Kidney epithelial cell (primary cell): ENCODE results near the gene MRPL44. TPM values are rescaled to one million over a fixed set of nuclear protein-coding genes. Genes with fewer than 3 reads are reported as not detected.

Experiments
- DNase-seq: peaks from one replicate; pipeline ENCODE4 v3.0.0-alpha.2; 2010; ENCODE audit warnings: low read depth
- H3K27me3 ChIP-seq: 2 replicates; pipeline ENCODE4 v1.6.0; 2011; ENCODE audit warnings: low read length; ENCODE audit not compliant: control insufficient read depth, insufficient read depth
- H3K36me3 ChIP-seq: 2 replicates; pipeline ENCODE4 v1.5.1; 2011; ENCODE audit warnings: low read length; ENCODE audit not compliant: control insufficient read depth, insufficient read depth
- H3K4me3 ChIP-seq: 2 replicates; pipeline ENCODE4 v1.5.1; 2011; ENCODE audit warnings: low read depth, mild to moderate bottlenecking, control low read depth, low read length
- total RNA-seq: library from RNA; depleted of rRNA; stranded (reverse); fragments of >200 nt; gene quantifications from 2 replicates; pipeline ENCODE4 v1.2.3, GENCODE V29; 2015
- TF ChIP-seq, protein P1 (sequence below): IDR thresholded peaks from 2 replicates; pipeline ENCODE4 v1.5.1; 2011; ENCODE audit warnings: mild to moderate bottlenecking, moderate library complexity, low read length, control low read depth, inconsistent platforms; ENCODE audit not compliant: insufficient read depth, poor library complexity, severe bottlenecking

Gene MRPL44
- total RNA-seq, 1 donor from 2014 or later: 62.2 TPM

DNA sequence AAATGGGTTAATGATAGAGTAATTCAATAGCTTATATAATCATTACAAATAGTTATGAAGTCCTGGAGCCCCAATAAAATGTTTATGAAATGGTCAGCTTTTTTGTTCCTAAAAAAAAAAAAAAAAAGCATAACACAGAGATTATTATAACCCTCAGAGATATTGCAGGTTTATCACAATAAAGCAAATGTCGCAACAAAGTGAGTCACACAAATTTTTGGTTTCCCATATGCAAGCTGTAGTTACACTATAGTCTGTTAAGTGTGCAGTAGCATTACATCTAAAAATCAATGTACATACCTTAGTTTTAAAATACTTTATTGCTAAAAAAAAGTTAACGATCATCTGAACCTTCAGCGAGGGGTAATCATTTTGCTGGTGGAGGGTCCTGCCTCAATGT, 32.2 kb upstream of the MRPL44 start:
- TF ChIP-seq, protein P1, sequence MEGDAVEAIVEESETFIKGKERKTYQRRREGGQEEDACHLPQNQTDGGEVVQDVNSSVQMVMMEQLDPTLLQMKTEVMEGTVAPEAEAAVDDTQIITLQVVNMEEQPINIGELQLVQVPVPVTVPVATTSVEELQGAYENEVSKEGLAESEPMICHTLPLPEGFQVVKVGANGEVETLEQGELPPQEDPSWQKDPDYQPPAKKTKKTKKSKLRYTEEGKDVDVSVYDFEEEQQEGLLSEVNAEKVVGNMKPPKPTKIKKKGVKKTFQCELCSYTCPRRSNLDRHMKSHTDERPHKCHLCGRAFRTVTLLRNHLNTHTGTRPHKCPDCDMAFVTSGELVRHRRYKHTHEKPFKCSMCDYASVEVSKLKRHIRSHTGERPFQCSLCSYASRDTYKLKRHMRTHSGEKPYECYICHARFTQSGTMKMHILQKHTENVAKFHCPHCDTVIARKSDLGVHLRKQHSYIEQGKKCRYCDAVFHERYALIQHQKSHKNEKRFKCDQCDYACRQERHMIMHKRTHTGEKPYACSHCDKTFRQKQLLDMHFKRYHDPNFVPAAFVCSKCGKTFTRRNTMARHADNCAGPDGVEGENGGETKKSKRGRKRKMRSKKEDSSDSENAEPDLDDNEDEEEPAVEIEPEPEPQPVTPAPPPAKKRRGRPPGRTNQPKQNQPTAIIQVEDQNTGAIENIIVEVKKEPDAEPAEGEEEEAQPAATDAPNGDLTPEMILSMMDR: no peak

DNA sequence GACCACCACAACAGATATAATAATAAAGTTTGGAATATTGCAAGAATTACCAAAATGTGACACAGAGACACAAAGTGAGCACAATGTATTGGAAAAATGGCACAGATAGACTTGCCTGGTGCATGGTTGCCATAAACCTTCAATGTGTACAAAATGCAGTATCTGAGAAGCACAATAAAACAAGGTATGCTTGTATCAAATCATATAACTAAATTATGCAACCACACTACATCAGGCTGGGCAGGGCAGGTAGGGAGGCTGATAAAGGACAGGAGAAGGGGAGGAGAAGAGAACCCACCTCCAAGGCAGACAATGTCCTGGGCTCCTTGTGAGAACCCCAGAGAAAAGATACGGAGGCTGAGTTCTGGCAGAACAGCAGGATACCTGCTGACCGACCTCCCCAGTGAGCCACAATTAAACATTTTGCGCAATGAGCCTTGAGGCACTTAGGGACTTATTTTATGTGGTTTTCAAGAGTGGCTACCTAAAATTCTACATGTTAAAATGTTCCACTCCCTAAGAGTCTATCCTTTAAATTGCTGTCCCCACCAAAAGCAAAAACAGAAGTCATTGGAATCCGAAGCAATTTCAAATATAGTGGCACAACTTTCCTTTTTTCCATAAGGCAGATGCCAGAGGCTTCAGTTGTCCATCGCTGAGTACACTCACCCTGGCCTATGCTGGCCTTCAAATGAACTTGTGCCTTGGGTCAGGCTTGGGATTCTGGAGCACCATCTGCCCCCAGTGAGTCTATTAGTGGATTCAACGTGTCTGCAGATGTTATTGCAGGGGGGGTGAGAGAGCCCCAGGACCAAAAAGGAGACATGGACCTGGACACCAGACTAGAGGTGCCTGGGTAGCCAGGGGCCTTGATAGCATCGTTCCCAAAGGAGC, 28.9 kb upstream of the MRPL44 start:
- H3K27me3 ChIP-seq: no peaks in the 10 kb centered on the region
- no peak overlapping the region for H3K4me3 ChIP-seq
- H3K36me3 ChIP-seq: no peaks in the 10 kb centered on the region
- DNase-seq: no peak
- TF ChIP-seq, protein P1: no peak

More for the DNA sequence above, 32.2 kb upstream of the MRPL44 start:
- no peaks in the 10 kb centered on the region for H3K27me3 ChIP-seq
- H3K4me3 ChIP-seq: no peak overlapping the region
- DNase-seq: no peak
- no peaks in the 10 kb centered on the region for H3K36me3 ChIP-seq

DNA sequence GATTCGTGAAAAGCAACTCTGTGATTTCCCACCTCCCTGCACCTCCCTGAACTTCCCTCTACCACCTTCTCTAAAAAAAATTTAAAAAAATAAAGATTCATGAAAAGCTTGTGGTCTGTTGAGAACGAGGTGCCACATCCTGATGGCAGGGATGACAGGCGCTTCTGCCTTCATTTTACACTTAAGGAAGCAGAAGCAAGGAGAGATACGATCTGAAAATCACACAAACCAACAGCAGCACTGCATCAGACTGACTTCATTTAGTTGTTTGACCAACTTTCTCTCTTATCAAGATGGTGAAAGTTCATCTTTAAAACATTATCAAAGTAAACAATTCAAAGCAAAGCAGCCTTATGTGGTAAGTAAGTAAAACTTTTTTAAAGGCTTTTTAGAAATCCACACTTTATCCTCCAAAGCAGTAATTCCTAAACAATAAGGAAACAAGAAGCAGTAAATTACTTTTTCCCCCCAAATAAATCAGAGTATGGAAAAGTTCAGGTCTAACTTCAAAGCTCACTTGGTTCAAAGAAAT, 27.6 kb upstream of the MRPL44 start:
- H3K4me3 ChIP-seq: no peak overlapping the region
- H3K27me3 ChIP-seq: no peaks in the 10 kb centered on the region
- H3K36me3 ChIP-seq: no peaks in the 10 kb centered on the region
- TF ChIP-seq, protein P1: no peak
- DNase-seq: no peak

DNA sequence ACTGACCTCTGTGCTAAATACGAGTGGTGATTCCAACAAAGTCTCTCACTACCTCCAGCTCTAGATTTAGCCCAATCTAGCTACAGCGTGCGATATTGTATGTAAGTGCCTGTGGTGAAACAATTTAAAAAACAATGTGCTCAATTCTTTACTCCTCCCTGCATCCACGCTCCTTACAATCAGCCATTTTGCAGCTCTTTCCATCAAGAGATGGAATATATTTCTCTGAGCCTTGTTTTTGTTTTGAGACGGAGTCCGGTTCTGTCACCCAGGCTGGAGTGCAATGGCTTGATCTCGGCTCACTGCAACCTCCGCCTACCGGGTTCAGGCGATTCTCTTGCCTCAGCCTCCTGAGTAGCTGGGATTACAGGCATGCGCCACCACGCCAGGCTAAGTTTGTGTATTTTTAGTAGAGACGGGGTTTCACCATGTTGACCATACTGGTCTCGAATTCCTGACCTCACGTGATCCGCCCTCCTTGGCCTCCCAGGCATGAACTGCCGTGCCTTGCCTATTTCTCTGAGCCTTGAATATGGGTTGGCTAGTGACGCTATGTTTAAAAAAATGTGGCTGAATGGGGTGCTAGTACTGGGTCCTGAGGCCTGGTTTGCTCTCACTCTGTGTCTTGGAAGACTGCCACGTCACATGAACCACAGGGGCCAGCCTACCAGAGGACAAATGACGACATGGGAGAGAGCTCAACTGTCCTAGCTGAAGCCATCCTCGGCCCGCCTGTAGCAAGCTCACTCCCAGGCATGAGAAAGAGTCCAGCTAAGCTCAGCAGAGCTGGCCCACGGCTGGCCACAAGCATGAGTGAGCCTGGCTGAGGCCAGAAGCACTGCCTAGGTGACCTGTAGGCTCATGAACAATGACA, 26.9 kb upstream of the MRPL44 start:
- no peak overlapping the region for H3K4me3 ChIP-seq
- no peaks in the 10 kb centered on the region for H3K36me3 ChIP-seq
- H3K27me3 ChIP-seq: no peaks in the 10 kb centered on the region
- TF ChIP-seq, protein P1: no peak
- DNase-seq: no peak

DNA sequence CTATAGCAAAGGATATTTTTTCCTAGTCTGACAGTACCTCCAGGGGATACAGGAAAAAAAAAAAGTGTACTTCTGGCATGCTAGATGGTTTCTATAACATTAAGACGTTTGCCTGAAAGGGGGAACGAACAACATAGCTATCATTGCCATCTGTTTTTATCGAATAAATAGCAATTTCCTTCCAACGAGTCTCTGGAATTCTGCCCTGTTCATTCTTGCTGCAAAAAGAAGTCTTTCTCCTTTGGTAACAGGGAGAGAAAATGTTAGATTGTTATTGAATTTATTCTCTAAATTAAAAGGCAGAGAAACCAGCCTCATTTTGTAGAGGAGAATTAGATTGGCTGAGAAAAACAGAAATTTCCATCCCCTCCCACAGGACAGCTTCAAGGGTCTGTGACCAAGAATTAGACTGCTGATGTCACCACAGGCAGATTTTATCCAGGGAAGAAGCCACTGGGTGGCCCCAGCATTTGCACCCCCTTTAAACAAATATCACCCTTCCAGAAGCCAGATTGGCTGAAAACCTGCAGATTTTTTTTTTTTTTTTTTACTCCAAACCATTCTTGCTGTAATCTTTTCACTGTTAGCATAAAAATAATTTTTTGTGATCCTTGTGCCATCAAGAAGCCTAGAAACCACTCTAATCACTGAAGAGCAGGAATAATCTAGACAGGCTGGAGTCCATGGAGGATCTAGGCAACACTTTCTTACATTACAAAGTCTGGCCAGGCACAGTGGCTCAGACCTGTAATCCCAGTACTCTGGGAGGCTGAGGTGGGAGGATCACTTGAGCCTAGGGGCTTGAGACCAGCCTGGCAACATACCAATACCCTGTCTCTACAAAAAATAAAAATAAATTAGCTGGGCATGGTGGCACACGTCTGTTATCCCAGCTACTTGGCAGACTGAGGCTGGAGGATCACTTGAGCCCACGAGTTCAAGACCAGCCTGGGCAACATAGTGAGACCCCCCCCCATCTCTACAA, 24.2 kb upstream of the MRPL44 start:
- TF ChIP-seq, protein P1: no peak
- Histone ChIP-seq H3K4me3 (no peak overlapping the region), H3K36me3 (no peaks in the 10 kb centered on the region), H3K27me3 (no peaks in the 10 kb centered on the region)
- no peak for DNase-seq
